ENCODE data around the gene DDIT4. TPM values are rescaled to one million over a fixed set of nuclear protein-coding genes. Genes with fewer than 3 reads are reported as not detected.
"Not testable (repeated sequence)": the region's sequence is repeated elsewhere in the genome, so short reads cannot be mapped to it uniquely, and the experiment has no call there.

The DDIT4 gene
- total RNA-seq, 1 donor from 2014 or later, result 417 TPM

GRCh38 chr10:72296829-72297280 lies 23.1 kb downstream of the DDIT4 start:
- not testable (repeated sequence) for ATAC-seq

GRCh38 chr10:72297281-72297804 lies 23.6 kb downstream of the DDIT4 start:
- ATAC-seq, result peak; percentile 57

GRCh38 chr10:72297805-72298591 lies 24.3 kb downstream of the DDIT4 start:
- ATAC-seq, result peak; percentile 89

- ATAC-seq, result peak; percentile 4
Measured at GRCh38 chr10:72298592-72299519, 25.1 kb downstream of the DDIT4 start.

GRCh38 chr10:72303424-72304128 lies 29.9 kb downstream of the DDIT4 start:
- no peak for ATAC-seq

- ATAC-seq, result no peak
Measured at GRCh38 chr10:72306215-72306760, 32.6 kb downstream of the DDIT4 start.

GRCh38 chr10:72307711-72308110 lies 34.0 kb downstream of the DDIT4 start:
- ATAC-seq, result not testable (repeated sequence)

GRCh38 chr10:72308320-72308987 lies 34.7 kb downstream of the DDIT4 start:
- ATAC-seq, result peak; percentile 64

GRCh38 chr10:72309290-72310240 lies 35.8 kb downstream of the DDIT4 start:
- peak; percentile 27 for ATAC-seq

GRCh38 chr10:72310241-72310633 lies 36.5 kb downstream of the DDIT4 start:
- ATAC-seq, result peak; percentile 22

GRCh38 chr10:72310636-72311035 lies 36.9 kb downstream of the DDIT4 start:
- ATAC-seq, result peak; percentile 22

- ATAC-seq, result no peak
Measured at GRCh38 chr10:72311667-72312066, 37.9 kb downstream of the DDIT4 start.

- ATAC-seq, result no peak
Measured at GRCh38 chr10:72312865-72313391, 39.2 kb downstream of the DDIT4 start.

GRCh38 chr10:72314263-72314662 lies 40.5 kb downstream of the DDIT4 start:
- no peak for ATAC-seq

- no peak for ATAC-seq
Measured at GRCh38 chr10:72315054-72315453, 41.3 kb downstream of the DDIT4 start.

GRCh38 chr10:72315611-72316385 lies 42.1 kb downstream of the DDIT4 start:
- peak; percentile 19 for ATAC-seq

GRCh38 chr10:72316386-72316700 lies 42.6 kb downstream of the DDIT4 start:
- ATAC-seq, result no peak

- ATAC-seq, result no peak
Measured at GRCh38 chr10:72316748-72317435, 43.2 kb downstream of the DDIT4 start.

Data from esophagus mucosa (tissue), 1 donor.